Activated T-cell treated with anti-CD3 and anti-CD28 coated beads, Interleukin-2, amount 50 U/mL, for 4 hours (primary cell): Measurements from ENCODE around the gene DGKD. TPM values are rescaled to one million over a fixed set of nuclear protein-coding genes. Genes with fewer than 3 reads are reported as not detected.

Experiments used
- ATAC-seq, 2 donors: fragments of 200-7000 bp; cut with Tn5 transposase; one replicate each; pipeline ENCODE4 v1.10.0; 2021
- DNase-seq: peaks from one replicate; pipeline ENCODE4 v3.0.0-alpha.2; 2020
- H3K27me3 Mint-ChIP-seq: one replicate; pipeline ENCODE4 v1.8.0; 2021; ENCODE audit warnings: low read depth, mixed read lengths
- H3K36me3 Mint-ChIP-seq: one replicate; pipeline ENCODE4 v1.8.0; 2022; ENCODE audit warnings: mixed read lengths; ENCODE audit not compliant: insufficient read depth
- H3K4me1 Mint-ChIP-seq: one replicate; pipeline ENCODE4 v1.8.0; 2021; ENCODE audit warnings: low read depth, mixed read lengths
- H3K4me3 Mint-ChIP-seq: one replicate; pipeline ENCODE4 v1.8.0; 2021; ENCODE audit warnings: mild to moderate bottlenecking, moderate library complexity, mixed read lengths
- H3K9me3 Mint-ChIP-seq: one replicate; pipeline ENCODE4 v1.8.0; 2021; ENCODE audit warnings: mixed read lengths
- total RNA-seq, 3 donors: library from RNA; stranded (reverse); gene quantifications; one replicate each; pipeline ENCODE4 v1.2.1, GENCODE V29; 2021

The DGKD gene
- total RNA-seq, 3 donors from 2014 or later: 38.8 to 44.9 (median 39.3) TPM

DNA sequence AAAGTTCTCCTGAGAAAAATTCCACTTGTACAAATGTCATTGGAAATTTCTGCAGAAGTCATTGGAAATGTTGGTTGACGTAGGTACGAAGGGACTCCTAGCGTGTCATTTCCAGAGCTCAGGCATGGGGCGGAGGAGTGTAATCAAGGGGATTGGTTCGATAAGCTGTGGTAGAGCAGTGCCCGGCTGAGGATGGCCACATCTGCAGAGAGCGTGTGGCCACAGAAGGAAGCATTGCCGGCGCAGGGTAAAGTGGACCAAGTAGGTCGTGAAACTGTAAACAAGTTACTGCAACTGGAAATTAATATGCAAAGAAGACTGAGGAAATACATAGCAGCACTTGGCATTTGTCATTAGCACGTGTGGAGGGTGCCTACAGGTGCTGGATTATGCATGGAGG lies 101.8 kb downstream of the DGKD start:
- no peak overlapping the region for H3K4me3 Mint-ChIP-seq
- no peak for ATAC-seq
- H3K27me3 Mint-ChIP-seq: no peaks in the 10 kb centered on the region
- H3K4me1 Mint-ChIP-seq: no peaks in the 10 kb centered on the region
- H3K36me3 Mint-ChIP-seq: peaks cover 39% of the 10 kb centered on the region
- no peak for DNase-seq
- H3K9me3 Mint-ChIP-seq: no peaks in the 10 kb centered on the region

GRCh38 chr2:233456934-233457333 lies 102.6 kb downstream of the DGKD start:
- ATAC-seq (no peak), DNase-seq (no peak)
- no peaks in the 10 kb centered on the region for H3K4me1 Mint-ChIP-seq
- peaks cover 40% of the 10 kb centered on the region for H3K36me3 Mint-ChIP-seq
- no peak overlapping the region for H3K4me3 Mint-ChIP-seq
- no peaks in the 10 kb centered on the region for H3K9me3 Mint-ChIP-seq
- H3K27me3 Mint-ChIP-seq: no peaks in the 10 kb centered on the region

GRCh38 chr2:233457356-233457755 lies 103.1 kb downstream of the DGKD start:
- H3K27me3 Mint-ChIP-seq: no peaks in the 10 kb centered on the region
- ATAC-seq (no peak), DNase-seq (no peak)
- no peaks in the 10 kb centered on the region for H3K9me3 Mint-ChIP-seq
- H3K4me1 Mint-ChIP-seq: no peaks in the 10 kb centered on the region
- H3K36me3 Mint-ChIP-seq: peaks cover 42% of the 10 kb centered on the region
- H3K4me3 Mint-ChIP-seq: no peak overlapping the region

DNA sequence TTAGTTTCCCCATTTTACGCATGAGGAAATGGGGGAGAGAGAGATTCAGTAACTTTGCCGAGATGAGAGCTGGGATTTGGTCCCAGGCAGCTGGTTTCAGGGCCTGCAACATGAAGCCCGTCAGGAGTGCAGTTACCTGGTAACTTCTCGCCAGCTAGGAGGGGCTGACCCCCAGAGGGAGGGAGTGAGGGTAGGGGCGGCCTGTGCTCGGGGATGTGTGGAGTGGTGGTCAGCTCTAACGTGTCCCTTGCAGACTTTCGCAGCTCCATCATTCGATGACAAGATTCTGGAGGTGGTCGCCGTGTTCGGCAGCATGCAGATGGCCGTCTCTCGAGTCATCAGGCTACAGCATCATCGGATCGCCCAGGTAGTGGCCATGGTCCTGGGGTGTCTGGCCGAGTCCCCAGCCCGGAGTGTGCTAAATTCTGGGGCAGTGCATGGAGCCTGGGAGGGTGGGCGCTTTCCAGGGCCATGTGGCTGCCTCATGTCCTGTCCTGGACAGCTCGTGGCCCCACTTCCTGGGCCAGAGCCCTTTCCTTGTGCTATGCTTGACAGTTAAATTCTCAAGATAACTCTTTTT lies 103.8 kb downstream of the DGKD start:
- Mint-ChIP-seq H3K9me3 (no peaks in the 10 kb centered on the region), H3K4me3 (no peak overlapping the region), H3K36me3 (peaks cover 41% of the 10 kb centered on the region), H3K4me1 (no peaks in the 10 kb centered on the region), H3K27me3 (no peaks in the 10 kb centered on the region)
- DNase-seq: no peak
- no peak for ATAC-seq

GRCh38 chr2:233458826-233459225 lies 104.5 kb downstream of the DGKD start:
- no peaks in the 10 kb centered on the region for H3K4me1 Mint-ChIP-seq
- no peaks in the 10 kb centered on the region for H3K27me3 Mint-ChIP-seq
- H3K4me3 Mint-ChIP-seq: no peak overlapping the region
- ATAC-seq: no peak
- peaks cover 40% of the 10 kb centered on the region for H3K36me3 Mint-ChIP-seq
- no peak for DNase-seq
- H3K9me3 Mint-ChIP-seq: no peaks in the 10 kb centered on the region

DNA sequence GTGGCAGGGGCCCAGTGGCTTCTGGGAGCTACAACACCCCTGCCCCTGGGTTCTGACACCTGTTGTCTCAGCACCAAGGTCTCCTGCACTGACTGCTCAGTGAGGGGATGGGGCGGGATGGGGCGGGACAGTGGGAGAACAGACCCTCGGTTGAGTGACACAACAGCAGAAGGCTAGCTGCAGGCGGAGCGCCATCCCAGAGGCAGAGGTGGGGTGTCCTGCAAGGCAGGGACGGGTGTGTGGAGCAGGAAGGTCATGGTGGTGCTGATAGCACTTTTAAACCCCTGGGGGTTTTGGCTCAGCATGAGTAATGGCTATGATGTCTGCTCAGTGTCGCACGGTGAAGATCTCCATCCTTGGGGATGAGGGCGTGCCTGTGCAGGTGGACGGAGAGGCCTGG lies 105.1 kb downstream of the DGKD start:
- DNase-seq: no peak
- Mint-ChIP-seq H3K36me3 (peaks cover 41% of the 10 kb centered on the region), H3K9me3 (no peaks in the 10 kb centered on the region), H3K4me1 (no peaks in the 10 kb centered on the region), H3K27me3 (no peaks in the 10 kb centered on the region), H3K4me3 (no peak overlapping the region)
- no peak for ATAC-seq

DNA sequence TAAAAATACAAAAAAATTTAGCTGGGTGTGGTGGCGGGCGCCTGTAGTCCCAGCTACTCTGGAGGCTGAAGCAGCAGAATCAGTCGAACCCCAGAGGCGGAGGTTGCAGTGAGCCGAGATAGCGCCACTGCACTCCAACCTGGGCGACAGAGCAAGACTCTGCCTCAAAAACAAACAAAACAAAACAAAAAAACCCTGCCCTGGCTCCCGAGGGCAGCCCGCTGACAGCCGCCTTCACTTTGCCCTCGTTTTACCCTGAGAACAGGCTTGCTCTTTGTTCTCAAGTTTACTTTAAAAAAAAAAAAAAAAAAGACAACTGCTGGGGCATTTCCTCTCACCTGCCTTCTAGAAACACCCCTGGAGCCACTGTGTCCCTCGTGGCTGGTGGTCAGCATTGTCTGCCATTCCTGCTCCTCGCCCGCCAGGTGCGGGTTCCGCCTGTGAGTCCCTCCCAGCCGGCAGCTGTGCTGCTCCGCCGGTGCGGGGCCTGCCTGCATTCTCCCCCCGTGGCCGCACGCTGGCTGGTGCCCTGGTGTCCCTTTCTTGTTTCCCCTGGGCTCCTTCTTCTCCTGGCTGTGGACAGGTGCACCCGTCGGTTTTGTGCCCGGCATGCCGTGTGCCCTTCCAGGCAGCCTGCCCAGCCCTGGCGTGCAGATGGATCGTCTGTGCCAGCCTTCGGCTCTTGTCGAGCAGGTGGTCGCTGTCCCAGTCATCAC lies 106.6 kb downstream of the DGKD start:
- Mint-ChIP-seq H3K4me1 (no peaks in the 10 kb centered on the region), H3K36me3 (peaks cover 37% of the 10 kb centered on the region), H3K27me3 (no peaks in the 10 kb centered on the region), H3K9me3 (no peaks in the 10 kb centered on the region), H3K4me3 (no peak overlapping the region)
- ATAC-seq (no peak), DNase-seq (no peak)

DNA sequence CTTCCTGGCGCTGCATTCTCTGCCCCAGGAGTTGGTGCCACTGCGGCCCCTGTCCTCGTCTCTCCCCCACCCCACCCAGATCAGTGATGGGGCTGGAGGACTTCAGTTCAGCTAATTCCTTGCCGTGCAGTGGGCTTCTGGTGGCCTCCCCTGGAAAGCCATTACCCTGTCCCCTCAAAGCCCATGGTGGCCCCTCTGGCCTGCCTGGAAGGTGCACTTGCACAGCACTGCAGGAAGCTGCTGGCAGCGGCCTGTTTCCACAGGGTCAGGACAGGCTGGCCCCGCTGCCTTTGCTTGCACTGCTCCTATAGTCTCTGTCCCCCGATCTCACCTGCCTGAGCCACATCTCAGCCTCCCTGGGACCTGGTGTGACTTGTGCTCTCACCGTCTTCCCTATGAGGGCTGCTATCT lies 107.2 kb downstream of the DGKD start:
- no peak for DNase-seq
- peaks cover 42% of the 10 kb centered on the region for H3K36me3 Mint-ChIP-seq
- no peaks in the 10 kb centered on the region for H3K27me3 Mint-ChIP-seq
- H3K9me3 Mint-ChIP-seq: no peaks in the 10 kb centered on the region
- H3K4me3 Mint-ChIP-seq: no peak overlapping the region
- peak in 1 of 2 donors; percentile 18 for ATAC-seq
- no peaks in the 10 kb centered on the region for H3K4me1 Mint-ChIP-seq

DNA sequence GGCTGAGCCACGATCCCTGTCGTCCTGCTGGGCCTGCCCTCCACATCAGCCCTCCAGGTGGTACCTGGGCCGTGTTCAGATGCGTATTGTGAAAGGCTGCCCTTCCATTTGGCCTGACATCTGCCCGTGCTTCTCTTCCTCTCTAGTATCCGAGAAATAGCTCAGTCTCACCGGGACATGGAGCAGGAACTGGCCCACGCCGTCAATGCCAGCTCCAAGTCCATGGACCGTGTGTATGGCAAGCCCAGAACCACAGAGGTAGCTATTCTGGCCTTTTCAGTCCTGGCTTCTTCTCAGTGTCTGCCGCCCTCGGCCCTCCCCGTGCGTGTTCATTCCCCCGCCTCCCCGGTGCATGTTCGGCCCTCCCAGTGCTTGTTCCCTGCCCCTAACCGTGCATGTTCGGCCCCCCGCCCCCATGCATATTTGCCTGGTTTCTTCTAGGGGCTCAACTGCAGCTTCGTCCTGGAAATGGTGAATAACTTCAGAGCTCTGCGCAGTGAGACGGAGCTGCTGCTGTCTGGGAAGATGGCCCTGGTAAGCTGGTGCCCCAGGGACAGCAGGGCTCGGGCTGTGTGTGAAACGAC lies 108.0 kb downstream of the DGKD start:
- H3K4me1 Mint-ChIP-seq: no peaks in the 10 kb centered on the region
- DNase-seq: no peak
- H3K4me3 Mint-ChIP-seq: no peak overlapping the region
- H3K36me3 Mint-ChIP-seq: peaks cover 43% of the 10 kb centered on the region
- no peak for ATAC-seq
- no peaks in the 10 kb centered on the region for H3K27me3 Mint-ChIP-seq
- H3K9me3 Mint-ChIP-seq: no peaks in the 10 kb centered on the region

DNA sequence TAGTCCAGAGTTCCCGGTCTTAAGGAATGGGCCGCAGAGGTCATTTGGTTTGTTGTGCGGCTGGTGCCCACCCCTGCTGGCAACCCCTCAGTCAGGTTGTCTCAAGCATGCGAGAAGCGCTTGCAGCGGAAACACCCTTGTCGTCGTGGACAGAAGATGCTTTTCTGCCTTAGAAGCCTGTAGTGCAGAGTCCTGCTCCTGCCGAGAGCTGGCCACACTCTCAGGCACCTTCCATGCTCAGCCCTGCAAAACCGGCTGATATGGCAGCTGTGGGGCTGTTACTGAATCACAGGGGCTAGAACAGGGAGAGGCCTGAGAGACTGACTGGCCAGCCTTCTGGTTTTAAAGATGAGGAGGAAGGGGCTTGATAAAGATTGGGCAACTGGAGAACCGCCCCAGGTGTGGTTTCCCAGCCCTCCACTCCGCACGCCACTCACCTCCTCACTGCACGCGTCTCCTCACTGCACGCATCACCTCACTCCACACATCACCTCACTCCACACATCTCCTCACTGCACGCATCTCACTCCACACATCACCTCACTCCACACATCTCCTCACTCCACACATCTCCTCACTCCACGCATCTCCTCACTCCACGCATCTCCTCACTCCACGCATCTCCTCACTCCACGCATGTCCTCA lies 108.7 kb downstream of the DGKD start:
- H3K4me1 Mint-ChIP-seq: no peaks in the 10 kb centered on the region
- no peaks in the 10 kb centered on the region for H3K9me3 Mint-ChIP-seq
- DNase-seq: no peak
- H3K36me3 Mint-ChIP-seq: peaks cover 42% of the 10 kb centered on the region
- H3K27me3 Mint-ChIP-seq: no peaks in the 10 kb centered on the region
- no peak for ATAC-seq
- no peak overlapping the region for H3K4me3 Mint-ChIP-seq

GRCh38 chr2:233463586-233463985 lies 109.3 kb downstream of the DGKD start:
- Mint-ChIP-seq H3K4me1 (no peaks in the 10 kb centered on the region), H3K9me3 (no peaks in the 10 kb centered on the region), H3K36me3 (peaks cover 46% of the 10 kb centered on the region), H3K27me3 (no peaks in the 10 kb centered on the region), H3K4me3 (no peak overlapping the region)
- DNase-seq: no peak
- ATAC-seq: no peak

- H3K4me3 Mint-ChIP-seq: no peak overlapping the region
- DNase-seq: no peak
- H3K27me3 Mint-ChIP-seq: no peaks in the 10 kb centered on the region
- H3K9me3 Mint-ChIP-seq: no peaks in the 10 kb centered on the region
- no peaks in the 10 kb centered on the region for H3K4me1 Mint-ChIP-seq
- peaks cover 47% of the 10 kb centered on the region for H3K36me3 Mint-ChIP-seq
- ATAC-seq: no peak
Measured at GRCh38 chr2:233464056-233464455, 109.8 kb downstream of the DGKD start.

- Mint-ChIP-seq H3K36me3 (peaks cover 48% of the 10 kb centered on the region), H3K4me1 (no peaks in the 10 kb centered on the region), H3K4me3 (no peak overlapping the region), H3K27me3 (no peaks in the 10 kb centered on the region), H3K9me3 (no peaks in the 10 kb centered on the region)
- ATAC-seq: no peak
- no peak for DNase-seq
Measured at GRCh38 chr2:233464531-233465240, 110.4 kb downstream of the DGKD start.

- no peak for ATAC-seq
Measured at GRCh38 chr2:233466991-233467603, 112.8 kb downstream of the DGKD start.

More at GRCh38 chr2:233466991-233467603, 112.8 kb downstream of the DGKD start:
- Mint-ChIP-seq H3K4me1 (no peaks in the 10 kb centered on the region), H3K9me3 (no peaks in the 10 kb centered on the region), H3K27me3 (no peaks in the 10 kb centered on the region), H3K4me3 (no peak overlapping the region), H3K36me3 (peaks cover 52% of the 10 kb centered on the region)
- no peak for DNase-seq
